GM12878 (cell line): Measurements from ENCODE around the gene BICRA. TPM values are rescaled to one million over a fixed set of nuclear protein-coding genes. Genes with fewer than 3 reads are reported as not detected.
A peak's percentile ranks its signal among the peaks of the same experiment; 100 is the strongest.

Source experiments
- CHD4 ChIP-seq: fragments of 200-600 bp; sonication (generic); IDR thresholded peaks from 2 replicates; pipeline ENCODE4 v1.6.1; 2016; ENCODE audit warnings: mild to moderate bottlenecking
- KDM1A ChIP-seq: fragments of 200-600 bp; sonication (generic); IDR thresholded peaks from 2 replicates; pipeline ENCODE4 v1.6.1; 2016; ENCODE audit warnings: borderline replicate concordance
- MTA3 ChIP-seq: IDR thresholded peaks from 2 replicates; pipeline ENCODE4 v1.6.1; 2012; ENCODE audit warnings: low read length, inconsistent platforms, borderline replicate concordance
- MYB ChIP-seq: fragments of 150-350 bp; IDR thresholded peaks from 2 replicates; pipeline ENCODE4 v1.6.1; 2014; ENCODE audit warnings: mild to moderate bottlenecking, low read depth, low read length, borderline replicate concordance
- NFIC ChIP-seq: IDR thresholded peaks from 2 replicates; pipeline ENCODE4 v1.6.1; 2012; ENCODE audit warnings: low read depth, mild to moderate bottlenecking, inconsistent platforms, low read length, moderate library complexity
- NRF1 ChIP-seq: conservative IDR thresholded peaks from 2 replicates; pipeline ENCODE4 v1.6.1; 2011; ENCODE audit warnings: mild to moderate bottlenecking, low read depth, low read length, improper control_type of control experiment
- RFX5 ChIP-seq: IDR thresholded peaks from 2 replicates; pipeline ENCODE4 v1.6.1; 2011; ENCODE audit warnings: low read depth, low read length, improper control_type of control experiment
- TCF7 ChIP-seq: IDR thresholded peaks from 2 replicates; pipeline ENCODE4 v1.6.1; 2014; ENCODE audit warnings: antibody characterized with exemption, borderline replicate concordance
- WRNIP1 ChIP-seq: IDR thresholded peaks from 2 replicates; pipeline ENCODE4 v1.6.1; 2011; ENCODE audit warnings: low read depth, low read length, improper control_type of control experiment, borderline replicate concordance
- ZNF24 ChIP-seq: fragments of 450-650 bp; IDR thresholded peaks from 2 replicates; pipeline ENCODE4 v1.6.1; 2017; ENCODE audit warnings: antibody characterized with exemption, mild to moderate bottlenecking
- polyA plus RNA-seq, 11 experiments: library from polyadenylated mRNA; depleted of rRNA in 4 of 11; unstranded in 6 of 11; stranded (reverse) in 5 of 11; fragments of >200 nt; fragmentation: Nextera tagmentation in 4 of 11; fragmentation: Illumina TruSeq in 1 of 11; extraction: Ambion mirVana in 4 of 11; extraction: Trizol in 1 of 11; gene quantifications; 1 replicate in 1 of 11; 2 replicates in 10 of 11; pipeline versions ENCODE4 v1.2.1 to v1.2.3, GENCODE V29; 2011 to 2016; ENCODE audit warnings: inconsistent platforms in 2 of 11, missing spikeins in 2 of 11, low read depth in 1 of 11
- total RNA-seq, 4 experiments: library from RNA; depleted of rRNA in 3 of 4; stranded (reverse); fragments of >200 nt in 3 of 4; fragmentation: Illumina TruSeq in 1 of 4; extraction: Trizol in 1 of 4; gene quantifications; 2 replicates each; pipeline versions ENCODE4 v1.2.1 to v1.2.3, GENCODE V29; 2013 to 2021
- TF ChIP-seq, protein P1 (sequence below), 3 experiments: IDR thresholded peaks in 2 of 3; conservative IDR thresholded peaks in 1 of 3; 2 replicates each; pipeline ENCODE4 v1.5.1; 2011; ENCODE audit warnings: low read depth in 3 of 3, low read length in 3 of 3, mild to moderate bottlenecking in 3 of 3, control low read depth in 2 of 3, moderate library complexity in 2 of 3, inconsistent platforms in 1 of 3, mixed read lengths in 1 of 3; ENCODE audit not compliant: control insufficient read depth in 2 of 3, insufficient read depth in 1 of 3; ENCODE audit errors: extremely low read depth in 1 of 3

Gene BICRA
- total and polyA plus RNA-seq, 10 of the 15 experiments (the other 5 are each of a cell fraction or from before 2014, with no cell fraction given): 0.11 to 15.3 (median 1.3) TPM

DNA sequence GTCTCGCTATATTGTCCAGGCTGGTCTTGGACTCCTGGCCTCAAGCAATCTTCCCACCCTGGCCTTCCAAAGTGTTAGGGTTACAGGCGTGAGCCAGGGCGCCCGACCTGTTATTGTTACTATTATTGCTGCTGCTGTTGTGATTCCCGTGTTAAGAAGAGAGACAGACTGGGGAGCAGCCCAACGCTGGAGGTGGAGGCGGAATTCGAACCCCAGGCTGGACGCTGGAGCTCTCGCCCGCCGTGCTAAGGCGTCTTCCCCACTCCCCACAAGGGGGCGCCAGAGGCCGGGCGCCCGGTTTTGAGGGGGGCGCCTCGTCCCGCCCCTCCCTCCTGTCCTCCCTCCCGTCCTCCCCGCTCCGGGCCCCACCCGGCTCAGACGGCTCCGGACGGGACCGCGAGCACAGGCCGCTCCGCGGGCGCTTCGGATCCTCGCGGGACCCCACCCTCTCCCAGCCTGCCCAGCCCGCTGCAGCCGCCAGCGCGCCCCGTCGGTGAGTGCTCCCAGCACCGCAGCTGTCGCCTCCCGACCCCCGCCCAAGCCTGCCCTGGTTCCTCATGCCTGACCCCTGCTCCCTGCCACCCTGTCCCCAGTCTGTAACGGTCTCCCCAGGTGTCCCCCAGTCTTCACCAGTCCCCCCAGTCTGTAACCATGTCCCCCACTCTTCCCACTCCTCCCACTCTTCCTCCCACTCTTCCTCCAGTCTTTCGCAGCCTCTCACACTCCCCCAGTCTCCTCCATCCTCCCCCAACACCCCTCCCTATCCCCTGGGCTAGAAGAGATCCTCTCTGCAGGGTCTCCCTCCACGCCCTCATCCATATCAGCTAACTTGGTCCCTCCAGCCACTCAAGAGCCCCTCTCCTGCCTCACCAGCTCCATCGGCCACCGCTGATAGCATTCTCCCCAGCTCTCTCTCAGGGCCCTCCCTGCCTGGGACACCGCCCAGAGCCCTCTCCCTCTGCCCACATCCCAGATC is 104.4 kb downstream of the BICRA start, which contains the start of gene EHD2 (continued):
- TF ChIP-seq, protein P1, sequence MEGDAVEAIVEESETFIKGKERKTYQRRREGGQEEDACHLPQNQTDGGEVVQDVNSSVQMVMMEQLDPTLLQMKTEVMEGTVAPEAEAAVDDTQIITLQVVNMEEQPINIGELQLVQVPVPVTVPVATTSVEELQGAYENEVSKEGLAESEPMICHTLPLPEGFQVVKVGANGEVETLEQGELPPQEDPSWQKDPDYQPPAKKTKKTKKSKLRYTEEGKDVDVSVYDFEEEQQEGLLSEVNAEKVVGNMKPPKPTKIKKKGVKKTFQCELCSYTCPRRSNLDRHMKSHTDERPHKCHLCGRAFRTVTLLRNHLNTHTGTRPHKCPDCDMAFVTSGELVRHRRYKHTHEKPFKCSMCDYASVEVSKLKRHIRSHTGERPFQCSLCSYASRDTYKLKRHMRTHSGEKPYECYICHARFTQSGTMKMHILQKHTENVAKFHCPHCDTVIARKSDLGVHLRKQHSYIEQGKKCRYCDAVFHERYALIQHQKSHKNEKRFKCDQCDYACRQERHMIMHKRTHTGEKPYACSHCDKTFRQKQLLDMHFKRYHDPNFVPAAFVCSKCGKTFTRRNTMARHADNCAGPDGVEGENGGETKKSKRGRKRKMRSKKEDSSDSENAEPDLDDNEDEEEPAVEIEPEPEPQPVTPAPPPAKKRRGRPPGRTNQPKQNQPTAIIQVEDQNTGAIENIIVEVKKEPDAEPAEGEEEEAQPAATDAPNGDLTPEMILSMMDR (IDR thresholded peaks at IDR 0.05 in 2 of 3, conservative IDR thresholded peaks at IDR 0.05 in 1 of 3; ENCODE audit: control insufficient read depth in 2 of 3, extremely low read depth in 1 of 3, insufficient read depth in 1 of 3, low read depth in 3 of 3, low read length in 3 of 3): peak; percentile 43 to 75 (median 52)
- TF ChIP-seq MTA3: no peak
- TF ChIP-seq TCF7: no peak
- TF ChIP-seq MYB: no peak
- no peak for TF ChIP-seq KDM1A
- TF ChIP-seq RFX5: no peak
- no peak for TF ChIP-seq WRNIP1
- TF ChIP-seq ZNF24: no peak
- no peak for TF ChIP-seq CHD4
- no peak for TF ChIP-seq NRF1
- TF ChIP-seq NFIC: no peak
